ENCODE results near the gene HCST.
"Not testable (repeated sequence)": the region's sequence is repeated elsewhere in the genome, so short reads cannot be mapped to it uniquely, and the experiment has no call there.

HCST gene

DNA sequence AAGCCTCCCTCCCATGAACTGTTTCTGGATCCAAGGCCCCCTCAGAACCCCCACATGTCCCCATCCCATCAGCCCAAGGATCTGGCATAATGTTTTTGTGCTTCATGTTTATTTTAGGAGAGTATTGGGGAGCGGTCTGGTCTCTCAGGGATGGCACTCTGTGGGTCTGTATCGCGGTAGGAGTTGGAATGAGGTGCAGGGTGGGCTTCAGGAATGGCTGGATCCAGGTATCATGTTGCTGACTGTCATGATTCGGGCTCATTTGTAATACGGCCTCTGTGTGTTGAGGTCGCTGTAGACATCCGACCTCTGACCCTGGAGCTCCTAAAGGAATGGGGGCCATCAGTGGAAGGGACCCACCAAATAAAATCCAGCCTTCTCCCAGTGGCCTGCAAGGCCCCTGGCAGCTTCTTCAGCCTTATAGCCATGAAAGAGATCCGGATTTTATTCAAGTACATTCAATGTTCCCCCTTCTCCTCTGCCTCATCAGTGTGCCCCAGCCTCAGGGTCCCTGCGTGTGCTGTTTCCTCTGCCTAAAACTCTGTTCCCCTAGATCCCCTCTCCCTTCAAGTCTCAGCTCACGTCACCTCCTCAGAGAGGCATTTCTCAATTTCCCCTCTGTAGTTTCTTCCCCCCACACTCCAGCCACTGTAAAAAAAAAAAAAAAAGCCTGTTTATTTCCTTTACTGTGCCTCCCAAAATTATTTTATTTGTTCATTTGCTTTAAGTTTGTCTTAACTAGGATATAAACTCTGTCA, 2.2 kb downstream of the HCST start:
- DNase-seq: no peak

DNA sequence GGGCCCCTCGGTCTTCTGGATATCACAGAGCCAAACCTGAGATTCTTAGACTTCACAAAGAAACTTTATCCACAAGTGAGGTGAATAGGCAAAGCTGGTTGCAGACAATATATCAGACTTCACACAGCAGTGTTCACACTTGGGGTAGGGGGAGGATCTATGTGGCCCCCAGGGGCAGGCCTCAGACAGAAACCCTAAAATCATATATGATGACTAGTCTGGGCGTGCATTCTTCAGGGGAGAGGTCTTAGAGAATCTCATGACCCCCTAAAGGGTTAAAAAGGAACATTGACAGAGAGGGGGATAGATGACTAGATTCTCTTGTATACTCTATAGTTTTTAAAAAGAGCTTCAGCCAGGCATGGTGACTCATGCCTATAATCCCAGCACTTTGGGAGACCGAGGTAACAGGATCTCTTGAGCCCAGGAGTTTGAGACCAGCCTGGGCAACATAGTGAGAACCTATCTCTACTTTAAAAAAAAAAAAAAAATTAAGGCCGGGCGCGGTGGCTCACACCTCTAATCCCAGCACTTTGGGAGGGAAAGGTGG, 2.9 kb downstream of the HCST start:
- no peak for DNase-seq

DNA sequence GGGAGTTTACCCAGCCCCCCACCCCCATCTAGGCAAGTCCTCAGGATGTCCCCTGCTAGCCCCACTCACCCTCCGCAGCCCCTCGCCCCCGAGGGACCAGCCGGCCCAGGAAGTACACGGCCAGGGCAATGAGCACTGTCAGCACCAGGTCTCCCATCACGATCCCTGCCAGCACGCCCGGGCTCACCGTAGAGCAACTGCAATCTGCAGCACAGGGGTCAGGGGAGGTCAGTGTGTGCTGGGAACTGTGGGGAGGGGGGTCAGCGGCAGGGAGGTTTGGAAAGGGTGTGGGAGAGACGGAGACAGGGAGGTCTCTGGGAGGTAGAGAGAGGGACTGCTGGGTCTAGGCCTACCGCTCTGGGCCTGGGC, 5.0 kb downstream of the HCST start:
- DNase-seq: no peak

DNA sequence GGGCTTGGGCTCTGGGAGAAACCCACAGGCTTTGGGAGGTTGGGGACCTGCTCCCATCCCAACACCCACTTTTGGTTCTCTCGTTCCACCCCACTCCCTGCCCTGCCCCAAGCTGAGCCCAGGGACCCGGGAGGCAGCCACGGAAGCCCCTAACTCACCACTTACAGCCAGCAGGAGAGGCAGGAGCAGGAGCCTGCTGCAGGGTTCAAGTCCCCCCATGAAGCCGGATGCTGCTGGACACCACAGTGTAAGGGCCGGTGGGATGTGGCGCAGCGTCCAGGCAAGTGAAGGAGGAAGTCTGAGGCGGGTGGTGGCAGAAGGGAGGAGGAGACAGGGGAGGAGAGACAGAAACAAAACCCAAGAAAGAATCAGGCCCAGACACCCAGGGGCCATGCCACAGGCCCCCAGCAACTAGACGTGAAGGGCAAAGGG, 5.7 kb downstream of the HCST start, which contains the start of gene TYROBP:
TYROBP (minus strand) TSS at position 286 of the 432 bp plus-strand sequence; CDS start at position 219, 67 bp downstream.
- DNase-seq: no peak

DNA sequence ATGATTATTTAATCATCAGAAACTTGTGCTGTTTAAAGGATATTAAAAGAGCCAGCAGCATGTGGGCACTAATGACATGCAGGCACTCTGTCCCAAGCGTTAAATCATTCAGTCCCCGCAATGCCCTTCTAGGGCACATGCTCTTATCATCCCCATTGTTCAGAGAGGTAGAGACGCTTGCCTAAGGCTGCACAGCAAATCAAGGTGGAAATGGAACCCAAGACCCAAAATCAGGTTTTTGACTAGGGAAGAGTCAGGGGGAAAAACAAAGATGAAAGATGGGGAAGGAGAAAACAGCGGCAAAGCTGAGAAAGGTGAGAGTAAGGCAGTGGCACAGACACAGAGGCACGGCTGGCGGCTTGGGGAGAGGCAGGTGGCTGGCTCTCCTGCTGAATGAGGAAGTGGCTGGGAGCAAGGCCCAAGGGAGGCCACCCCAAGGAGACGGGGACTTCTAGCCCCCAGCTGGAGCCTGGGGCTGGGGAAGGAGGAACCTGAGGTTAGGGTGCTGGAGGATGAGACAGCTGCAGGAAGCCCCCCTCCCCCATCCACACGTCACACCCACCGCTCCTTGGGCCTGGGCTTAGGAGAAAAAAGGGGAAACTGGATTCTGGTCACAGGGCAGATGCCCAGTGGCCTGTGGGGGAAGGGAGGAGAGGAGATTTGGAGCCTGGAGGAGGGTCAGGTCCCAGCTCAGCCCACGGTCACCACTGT, 6.8 kb downstream of the HCST start:
- no peak for DNase-seq

DNA sequence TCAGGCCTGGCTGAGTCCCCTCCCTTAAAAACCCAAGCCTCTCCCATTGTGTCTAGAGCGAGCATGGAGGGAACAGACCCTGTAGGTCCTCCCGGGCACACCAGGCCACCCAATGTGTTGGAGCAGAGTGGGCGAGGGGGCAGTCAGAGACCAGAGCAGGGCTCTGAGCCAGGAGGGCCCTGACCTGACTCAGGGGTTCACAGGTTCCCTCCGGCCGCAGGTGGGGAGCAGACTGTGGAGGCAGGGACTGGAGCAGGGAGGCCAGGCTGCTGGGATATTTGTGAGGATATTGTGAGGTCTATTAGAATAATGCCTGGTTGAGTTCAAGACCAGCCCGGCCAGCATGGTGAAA, 7.3 kb downstream of the HCST start:
- DNase-seq: no peak

DNA sequence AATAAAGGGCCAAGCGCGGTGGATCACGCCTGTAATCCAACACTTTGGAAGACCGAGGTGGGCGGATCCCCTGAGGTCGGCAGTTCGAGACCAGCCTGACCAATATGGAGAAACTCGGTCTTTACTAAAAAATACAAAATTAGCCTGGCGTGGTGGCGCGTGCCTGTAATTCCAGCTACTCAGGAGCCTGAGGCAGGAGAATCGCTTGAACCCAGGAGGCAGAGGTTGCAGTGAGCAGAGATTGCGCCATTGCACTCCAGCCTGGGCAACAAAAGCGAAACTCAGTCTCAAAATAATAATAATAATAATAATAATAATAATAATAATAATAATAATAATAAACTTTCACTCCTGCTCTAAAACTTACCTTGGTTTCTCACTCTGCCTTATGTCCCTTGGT, 8.0 kb downstream of the HCST start:
- DNase-seq: not testable (repeated sequence)

DNA sequence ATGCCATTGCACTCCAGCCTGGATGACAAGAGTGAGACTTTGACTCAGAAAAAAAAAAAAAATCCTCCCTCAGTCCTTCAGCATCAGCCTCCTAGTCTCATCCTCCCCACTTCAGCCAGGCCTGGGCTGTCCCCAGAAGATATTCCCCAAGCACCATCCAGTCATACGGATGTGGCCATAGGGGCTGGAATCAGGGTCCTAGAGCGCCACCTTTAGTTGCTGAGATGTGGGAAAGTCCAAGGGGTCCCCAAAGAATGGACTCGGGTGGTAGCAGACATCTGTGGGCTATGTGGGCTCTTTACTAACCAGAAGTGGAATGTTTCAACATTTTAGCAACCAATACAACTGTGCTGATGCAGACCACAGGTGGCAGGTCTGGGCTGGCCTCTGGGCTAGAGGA, 8.8 kb downstream of the HCST start:
- no peak for DNase-seq

DNA sequence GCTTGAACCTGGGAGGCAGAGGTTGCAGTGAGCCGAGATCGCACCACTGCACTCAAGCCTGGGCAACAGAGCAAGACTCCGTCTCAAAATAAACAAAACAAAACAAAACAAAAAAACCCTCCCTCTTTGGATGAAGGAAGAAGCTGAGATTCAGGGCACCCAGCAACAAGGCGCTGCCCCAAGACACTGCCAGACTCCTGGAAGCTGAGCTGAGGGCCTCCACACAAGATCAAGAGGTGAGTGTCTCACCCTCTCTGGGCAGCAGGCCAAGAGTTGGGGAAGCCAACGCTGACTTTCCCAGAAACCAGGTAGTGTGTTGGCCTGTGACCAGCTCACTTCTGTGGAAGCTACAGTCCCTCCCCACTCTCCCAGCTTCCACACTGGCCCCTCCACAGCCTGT, 9.5 kb downstream of the HCST start:
- DNase-seq: no peak

DNA sequence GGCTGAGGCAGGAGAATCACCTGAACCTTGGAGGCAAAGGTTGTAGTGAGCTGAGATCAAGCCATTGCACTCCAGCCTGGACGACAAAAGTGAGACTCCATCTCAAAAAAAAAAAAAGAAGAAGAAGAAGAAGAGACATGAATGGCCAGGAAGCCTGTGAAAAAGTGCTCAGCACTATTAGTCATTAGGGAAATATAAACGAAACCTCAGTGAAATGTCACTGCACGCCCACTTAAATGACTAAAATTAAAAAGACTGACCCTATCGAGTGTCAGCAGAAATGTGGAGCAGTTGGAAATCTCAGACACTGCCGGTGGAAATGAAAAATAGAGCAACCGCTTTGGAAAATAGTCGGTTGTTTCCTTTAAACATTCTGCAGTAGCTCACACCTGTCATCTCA, 11.3 kb downstream of the HCST start:
- DNase-seq: no peak

DNA sequence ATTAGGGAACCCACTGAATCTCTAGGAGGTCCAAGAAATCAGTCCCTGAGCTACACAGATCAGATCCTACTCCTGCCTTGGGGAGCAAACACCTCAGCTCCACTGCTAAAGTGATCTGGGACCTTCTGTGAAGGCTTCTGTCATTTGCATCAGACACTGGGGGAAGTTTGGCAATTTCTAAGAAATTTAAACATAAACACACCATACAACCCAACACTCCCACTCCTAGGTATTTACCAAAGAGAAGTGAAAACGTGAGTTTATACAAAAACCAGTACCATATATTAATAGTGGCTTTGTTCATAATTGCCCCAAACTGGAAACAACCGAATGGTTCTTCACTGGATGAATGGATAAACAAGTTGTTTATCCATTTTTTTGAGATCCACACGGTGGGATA, 13.1 kb downstream of the HCST start:
- DNase-seq: no peak

DNA sequence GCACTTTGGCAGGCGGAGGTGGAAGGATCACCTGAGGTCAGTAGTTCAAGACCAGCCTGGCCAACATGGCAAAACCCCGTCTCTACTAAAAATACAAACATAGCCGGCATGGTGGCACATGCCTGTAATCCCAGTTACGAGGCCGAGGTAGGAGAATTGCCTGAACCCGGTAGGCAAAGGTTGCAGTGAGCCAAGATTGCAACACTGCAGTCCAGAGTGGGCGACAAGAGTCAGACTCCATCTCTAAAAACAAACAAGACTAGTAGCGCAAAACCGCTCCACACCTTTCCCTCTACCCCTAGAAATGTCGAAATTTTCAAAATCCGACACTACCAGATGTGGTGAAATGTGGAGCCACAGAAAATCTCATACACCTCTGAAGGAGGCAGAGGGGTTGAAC, 17.0 kb downstream of the HCST start:
- DNase-seq: no peak

DNA sequence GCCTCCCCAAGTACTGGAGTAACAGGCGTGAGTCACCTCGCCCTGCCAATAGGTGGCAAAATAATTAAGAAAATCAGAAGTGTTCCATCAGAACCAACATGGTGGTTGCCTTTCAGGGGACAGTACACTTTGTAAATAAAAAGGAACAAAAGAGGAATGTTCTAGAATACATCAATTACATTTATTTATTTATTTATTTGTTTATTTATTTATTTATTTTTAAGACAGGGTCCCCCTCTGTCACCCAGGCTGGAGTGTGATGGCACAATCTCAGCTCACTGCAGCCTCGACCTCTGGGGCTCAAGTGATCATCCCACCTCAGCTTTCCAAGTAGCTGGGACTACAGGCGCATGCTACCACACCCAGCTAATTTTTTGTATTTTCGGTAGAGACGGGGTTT, 18.7 kb downstream of the HCST start:
- DNase-seq: no peak

DNA sequence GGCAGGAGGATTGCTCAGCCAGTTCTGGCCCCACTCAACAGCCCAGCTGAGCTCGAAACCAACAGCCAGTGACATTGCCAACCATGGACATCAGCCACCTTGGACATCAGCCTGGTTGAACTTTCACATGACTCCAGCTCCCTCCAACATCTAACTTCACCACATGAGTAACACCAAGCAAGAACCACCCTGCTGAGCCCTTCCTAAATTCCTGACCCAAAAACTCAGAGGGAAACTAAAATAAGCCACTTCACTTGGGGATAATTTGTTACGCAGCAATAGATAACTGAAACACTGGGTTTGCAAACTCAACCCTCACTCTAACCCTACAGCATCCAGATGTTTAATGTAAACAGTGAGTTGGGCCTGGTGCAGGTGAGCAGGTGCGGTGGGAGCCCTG, 23.2 kb downstream of the HCST start:
- no peak for DNase-seq

DNA sequence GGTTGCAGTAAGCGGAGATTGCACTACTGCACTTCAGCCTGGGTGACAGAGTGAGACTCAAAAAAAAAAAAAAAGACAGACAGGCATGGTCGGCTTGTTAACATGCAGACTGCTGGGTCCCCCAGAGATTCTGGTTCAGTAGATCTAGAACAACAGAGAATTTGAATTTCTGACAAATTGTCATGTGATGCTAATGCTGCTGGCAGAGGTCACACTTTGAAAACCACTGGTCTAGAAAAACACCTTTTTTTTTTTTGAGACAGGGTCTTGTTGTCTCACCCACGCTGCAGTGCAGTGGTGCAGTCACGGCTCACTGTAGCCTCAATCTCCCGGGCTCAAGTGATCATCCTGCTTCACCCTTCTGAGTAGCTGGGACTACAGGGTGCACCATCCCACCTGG, 26.2 kb downstream of the HCST start:
- no peak for DNase-seq

DNA sequence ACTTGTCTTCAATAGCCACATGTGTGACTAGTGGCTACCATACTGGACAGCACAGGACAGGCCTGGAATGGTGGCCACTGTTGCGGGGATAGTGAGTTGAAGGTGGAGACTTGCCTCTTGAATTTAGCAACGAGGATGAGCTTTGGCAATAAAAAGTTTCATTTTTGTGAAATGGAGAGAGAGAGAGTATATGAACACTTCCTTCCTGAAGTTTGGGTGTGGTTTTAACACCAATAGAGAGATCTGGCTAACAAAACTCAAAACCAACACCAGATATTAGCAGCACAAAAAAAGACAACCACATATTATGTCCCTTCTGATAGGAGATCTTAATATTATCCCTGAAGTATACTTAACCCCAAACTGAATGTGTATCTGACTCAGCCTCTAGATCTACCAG, 27.5 kb downstream of the HCST start:
- DNase-seq: no peak

DNA sequence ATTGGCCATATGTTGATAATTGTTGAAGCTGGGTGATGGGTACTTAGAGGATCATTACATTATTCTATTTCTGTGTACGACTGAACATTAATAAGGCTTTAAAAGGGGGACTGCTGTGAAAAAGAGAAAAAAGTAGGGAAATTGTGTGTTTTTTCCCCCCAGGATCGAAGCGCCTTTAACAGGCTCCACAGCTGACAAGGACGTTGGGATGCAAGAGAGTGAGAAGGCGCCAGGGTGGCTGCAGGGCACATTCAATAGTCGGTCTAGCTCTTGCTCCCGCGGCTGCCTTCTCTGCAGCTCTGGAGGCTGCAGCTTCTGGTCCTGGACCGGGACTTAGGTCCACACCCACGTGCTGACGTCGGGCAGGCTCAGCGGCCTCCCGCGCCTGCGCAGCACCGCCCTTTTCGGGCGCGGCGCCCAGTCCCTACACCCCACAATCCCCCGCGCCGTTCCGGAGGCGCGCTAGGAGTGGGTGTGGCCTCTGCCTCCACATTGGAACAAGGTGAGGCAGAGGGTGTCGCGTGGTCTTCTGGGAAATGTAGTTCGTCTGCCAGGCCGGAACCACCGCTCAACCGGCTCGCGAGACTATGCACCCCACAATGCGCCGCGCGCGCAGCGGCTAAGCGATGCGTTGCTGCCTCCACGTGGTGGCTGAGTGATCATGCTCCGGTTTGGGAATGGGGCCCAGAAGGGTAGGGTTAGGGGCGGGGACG, 29.0 kb downstream of the HCST start:
- DNase-seq: peak; percentile 93

DNA sequence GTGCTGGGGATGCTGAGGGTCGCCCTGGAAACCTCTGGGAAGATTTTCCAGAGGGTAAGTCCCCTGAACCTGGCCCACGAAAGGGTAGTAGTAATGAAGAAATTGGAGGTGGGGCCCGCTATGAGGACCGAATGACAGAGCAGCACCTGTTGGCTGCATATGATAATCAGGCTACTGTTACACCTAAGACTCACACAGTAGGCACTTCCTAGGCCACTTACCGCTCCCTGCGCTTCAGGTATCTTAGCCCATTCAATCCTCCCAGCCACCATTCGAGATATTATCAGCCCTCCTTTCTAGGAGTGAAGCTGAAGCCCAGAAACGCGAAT, 29.5 kb downstream of the HCST start:
- no peak for DNase-seq

DNA sequence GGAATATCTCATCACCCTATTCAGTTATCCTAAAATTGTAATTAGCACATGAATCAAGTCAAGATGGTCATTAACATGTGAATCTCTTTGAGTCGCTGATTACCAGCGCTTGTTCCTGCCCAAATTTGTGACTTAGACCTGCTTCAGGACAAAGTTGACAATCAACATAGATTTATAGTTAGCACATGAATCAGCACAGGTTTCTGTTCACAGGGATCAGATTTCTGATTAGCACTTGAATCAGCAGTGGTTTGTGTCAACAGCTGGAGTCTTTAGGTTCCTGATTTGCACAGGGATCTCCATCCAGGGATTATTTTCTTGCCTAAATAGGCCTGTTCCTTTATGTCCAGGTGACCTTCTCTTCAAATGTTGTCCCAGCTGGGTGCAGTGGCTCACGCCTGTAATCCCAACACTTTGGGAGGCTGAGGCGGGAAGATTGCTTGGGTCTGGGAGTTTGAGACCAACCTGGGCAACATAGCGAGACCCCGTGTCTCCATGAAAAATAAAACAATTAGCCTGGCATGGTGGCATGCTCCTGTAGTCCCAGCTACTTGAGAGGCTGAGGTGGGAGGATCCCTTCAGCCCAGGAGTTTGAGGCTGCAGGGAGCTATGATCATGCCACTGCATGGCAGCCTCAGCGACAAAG, 30.1 kb downstream of the HCST start:
- no peak for DNase-seq

DNA sequence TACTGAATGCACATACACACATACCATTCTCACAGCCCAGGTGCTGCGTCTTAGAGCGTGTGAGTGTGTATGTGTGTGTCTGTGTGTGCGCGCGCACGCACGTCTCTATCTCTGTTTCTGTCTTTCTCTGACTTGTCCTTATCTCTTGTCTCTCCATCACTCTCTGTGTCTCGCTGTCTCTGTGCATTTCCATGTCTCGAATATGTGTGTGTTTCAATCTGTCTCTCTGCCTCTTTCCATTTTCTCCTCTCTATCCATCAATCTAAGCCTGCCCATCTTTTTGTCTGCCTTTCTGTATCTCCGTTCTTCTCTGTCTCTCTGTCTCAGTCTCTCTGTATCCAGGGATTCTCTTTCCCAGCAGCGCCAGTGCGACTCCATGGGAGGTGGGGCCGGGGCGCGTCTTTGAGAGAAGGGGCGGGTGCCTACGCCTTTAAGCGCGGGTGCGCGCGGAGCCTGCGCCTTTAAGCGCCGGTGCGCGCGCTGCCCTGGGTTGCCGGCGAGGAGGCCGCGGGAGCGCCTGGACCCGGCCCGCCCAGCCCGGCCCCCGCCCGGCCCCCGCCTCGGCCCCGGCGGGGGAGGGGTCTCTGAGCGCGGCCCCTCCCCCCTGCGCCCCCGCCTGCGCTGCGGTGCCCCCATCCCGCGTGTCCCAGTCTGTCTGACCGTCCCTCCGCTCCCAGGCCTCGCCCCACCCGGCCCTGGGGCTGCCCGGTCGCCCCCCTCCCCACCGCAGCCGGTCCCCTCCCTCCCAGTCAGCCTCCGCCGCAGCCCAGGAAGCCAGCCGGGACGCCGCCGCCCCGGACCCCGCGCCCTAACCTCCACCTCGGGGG, 33.8 kb downstream of the HCST start, which contains the start of gene LRFN3:
LRFN3 (plus strand) TSS at position 464 of the 827 bp plus-strand sequence. CDS start 3,052 bp downstream, outside the sequence.
- peak; percentile 63 for DNase-seq

DNA sequence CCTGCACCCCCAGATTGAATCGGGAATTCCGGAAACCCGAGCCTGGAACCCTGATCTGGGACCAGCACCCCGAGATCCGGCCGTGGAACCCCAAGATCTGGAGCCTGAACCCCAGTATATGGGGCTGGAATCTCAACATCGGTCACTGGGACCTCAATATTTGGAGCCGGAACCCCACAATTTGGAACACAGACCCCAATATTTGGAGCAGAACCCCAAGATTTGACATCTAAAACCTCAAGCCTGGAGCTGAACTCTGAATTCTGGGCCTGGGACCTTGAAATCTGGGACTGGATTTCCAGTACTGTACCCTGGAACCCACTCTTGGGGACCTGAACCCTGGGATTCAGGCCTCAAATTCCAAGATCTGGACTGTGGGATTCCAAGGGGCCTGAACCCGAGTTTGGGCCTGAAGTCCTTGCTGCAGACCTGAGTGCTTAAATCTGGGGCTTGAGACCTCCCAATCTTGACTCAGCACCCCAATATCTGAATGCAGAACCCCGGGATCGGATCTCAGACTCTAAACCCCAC, 34.5 kb downstream of the HCST start:
- DNase-seq: peak; percentile 15
